Endometrial microvascular endothelial cells (primary cell): Measurements from ENCODE around the gene TMEM181. TPM values are rescaled to one million over a fixed set of nuclear protein-coding genes. Genes with fewer than 3 reads are reported as not detected.
"Not testable (repeated sequence)": the region's sequence is repeated elsewhere in the genome, so short reads cannot be mapped to it uniquely, and the experiment has no call there.

Source experiments
- in situ Hi-C: cut with HindIII; loops from 2 replicates; pipeline ENCODE4 v1.10.0; 2017; ENCODE audit warnings: low sequenced_read_pairs, low pct_unique_long_range_greater_than_20kb; ENCODE audit errors: inconsistent ontology term
- total RNA-seq: library from RNA; depleted of rRNA; stranded (reverse); fragments of >200 nt; gene quantifications from one replicate; pipeline ENCODE4 v1.2.3, GENCODE V29; 2015; ENCODE audit errors: inconsistent ontology term

Gene TMEM181
- total RNA-seq, 1 donor from 2014 or later = 28.0 TPM

DNA sequence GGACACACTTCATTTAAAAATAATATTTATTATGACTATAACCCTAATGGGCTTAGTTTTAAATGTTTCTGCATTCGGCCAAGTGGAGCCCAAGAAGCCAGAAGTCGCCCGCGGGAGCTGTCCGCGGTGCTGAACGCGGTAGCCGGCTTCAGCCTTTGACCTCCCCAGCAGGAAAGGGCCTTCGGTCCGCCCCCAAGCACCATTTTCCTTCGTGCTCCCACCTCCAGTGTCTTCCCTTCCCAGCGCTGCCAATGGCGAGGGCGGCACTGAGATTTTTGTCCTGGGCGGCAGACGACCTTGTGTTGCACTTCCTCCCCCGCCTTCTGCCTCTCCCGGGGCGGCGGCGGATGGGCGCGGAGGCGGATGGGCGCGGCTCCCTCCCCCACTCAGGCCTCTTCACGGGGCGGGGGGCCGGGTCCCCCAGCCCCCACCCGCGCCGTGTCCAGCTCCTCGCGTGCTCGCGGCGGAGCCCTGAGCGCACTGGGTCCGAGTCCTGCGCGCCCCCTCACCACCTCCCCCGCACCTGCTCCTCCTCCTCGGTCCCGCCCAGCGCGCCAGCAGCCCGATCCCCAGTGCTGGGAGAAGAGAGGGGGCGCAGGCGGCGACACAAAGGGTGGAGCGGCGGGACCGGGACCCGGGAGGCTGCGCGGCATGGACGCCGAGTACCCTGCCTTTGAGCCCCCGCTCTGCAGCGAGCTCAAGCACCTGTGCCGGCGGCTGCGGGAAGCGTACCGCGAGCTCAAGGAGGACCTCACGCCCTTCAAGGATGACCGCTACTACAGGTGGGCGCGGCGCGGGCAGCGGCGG, 23.6 kb upstream of the TMEM181 start:
- in situ Hi-C loops = no loop called here

DNA sequence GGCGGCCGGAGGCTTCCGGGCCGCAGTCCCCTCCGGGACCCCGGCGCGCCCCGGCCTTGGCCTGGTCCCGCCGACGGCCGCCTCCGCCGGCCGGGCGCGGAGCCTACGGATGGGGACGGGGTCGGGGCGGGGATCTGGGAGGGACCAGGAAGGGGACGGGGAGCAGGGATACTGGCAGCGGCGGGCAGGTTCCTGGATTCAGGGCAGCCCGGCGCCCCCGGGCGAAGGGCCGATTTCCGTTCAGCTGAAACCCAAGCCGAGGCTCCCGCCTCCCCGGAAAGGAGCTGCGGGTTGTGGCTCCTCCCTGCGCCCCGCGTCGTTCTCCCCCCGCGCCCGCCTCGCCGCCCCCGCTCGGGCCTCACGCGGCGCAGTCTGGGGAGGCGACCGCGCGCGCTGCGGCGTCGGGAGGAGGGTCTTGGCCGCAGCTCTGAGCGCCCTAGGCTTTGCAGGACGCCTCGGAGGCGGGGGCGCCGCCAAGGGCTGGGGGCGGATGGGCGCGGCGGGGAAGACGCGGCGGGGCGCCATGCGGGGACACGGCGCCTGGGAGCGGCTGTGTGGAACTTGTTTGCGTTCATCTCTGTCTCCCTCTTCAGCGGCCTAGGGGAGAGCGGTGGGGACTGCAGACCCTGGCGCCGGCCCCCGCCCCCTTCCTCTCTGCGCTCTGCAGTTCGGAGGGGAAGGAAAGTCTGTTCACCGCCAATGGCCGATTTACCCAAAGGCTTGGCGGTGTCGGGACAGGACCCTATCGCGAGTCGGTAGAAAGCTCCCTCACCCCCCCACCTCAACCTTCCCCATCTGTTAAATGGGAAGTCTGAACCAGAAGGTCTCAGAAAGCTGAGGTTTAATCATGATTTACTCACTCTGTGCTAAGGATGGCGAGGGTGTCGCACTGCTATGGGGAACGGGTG, 22.7 kb upstream of the TMEM181 start:
- in situ Hi-C loops = no loop called here

DNA sequence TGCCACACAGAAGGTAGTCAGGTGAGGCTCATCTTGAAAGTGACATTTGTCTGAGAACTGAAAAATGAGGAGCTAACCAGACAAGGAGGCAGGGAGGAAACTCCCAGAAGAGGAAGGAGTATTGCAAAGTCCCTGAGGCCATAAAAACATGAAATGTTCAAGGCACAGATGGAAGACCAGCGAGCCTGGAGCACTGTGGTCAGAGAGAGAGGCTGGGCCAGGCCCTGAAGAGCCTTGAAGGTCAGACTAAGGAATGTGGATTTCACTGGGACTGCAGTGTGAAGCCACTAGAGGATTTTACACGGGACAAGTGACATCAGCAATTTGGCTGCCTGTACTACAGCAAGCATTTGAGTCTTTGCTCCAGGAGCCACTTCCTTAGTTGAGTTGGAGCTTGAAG, 21.1 kb upstream of the TMEM181 start:
- in situ Hi-C loops = no loop called here

- in situ Hi-C loops = no loop called here
These were observed 20.5 kb upstream of the TMEM181 start for GRCh38 chr6:158539413-158539812.

DNA sequence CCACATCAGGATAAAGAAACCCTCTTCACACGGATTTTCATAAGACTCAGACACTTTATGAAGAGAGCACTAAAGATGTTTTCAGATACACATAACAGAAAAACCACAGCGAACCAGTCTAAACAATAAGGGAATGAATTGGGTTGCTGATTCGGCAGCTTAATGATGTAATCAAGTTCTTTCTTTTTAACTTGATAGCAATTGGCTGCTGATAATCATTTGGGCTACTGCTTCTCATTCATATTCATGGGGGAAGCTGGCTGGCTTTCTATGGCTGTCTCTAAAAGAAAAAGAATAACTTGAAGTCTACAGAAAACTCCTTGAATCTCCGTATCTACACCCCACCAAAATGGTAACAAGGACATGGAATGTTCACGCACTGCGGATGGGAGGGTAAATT, 20.0 kb upstream of the TMEM181 start:
- in situ Hi-C loops = no loop called here

DNA sequence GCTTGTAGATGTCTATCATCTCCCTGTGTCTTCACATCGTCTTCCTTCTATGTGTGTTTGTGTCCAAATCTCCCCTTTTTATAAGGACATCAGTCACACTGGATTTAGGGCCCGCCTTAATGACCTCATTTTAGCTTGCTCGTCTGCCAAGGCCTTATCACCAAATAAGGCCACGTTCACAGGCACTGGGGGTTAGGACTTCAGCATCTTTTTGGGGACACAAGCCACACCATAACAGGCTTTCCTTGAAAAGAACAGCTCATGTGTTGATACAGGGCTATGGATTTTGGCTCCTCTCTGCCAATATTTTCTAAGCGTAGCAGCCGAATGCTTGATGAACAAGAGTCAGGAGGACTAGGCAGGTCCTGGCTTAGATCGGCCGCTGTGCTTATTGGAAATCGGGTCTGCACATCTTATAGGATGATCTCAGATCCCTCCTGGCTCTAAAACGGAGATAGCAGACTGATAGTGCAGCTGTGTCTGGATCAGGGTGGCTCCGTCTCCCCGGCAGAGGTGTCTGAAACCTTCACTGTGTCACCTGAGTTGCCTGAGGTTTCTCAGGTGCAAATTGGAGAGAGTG, 16.2 kb upstream of the TMEM181 start:
- in situ Hi-C loops = no loop called here

GRCh38 chr6:158544428-158544827, 15.5 kb upstream of the TMEM181 start:
- in situ Hi-C loops = no loop called here

GRCh38 chr6:158545043-158545966, 14.6 kb upstream of the TMEM181 start:
- in situ Hi-C loops = no loop called here

DNA sequence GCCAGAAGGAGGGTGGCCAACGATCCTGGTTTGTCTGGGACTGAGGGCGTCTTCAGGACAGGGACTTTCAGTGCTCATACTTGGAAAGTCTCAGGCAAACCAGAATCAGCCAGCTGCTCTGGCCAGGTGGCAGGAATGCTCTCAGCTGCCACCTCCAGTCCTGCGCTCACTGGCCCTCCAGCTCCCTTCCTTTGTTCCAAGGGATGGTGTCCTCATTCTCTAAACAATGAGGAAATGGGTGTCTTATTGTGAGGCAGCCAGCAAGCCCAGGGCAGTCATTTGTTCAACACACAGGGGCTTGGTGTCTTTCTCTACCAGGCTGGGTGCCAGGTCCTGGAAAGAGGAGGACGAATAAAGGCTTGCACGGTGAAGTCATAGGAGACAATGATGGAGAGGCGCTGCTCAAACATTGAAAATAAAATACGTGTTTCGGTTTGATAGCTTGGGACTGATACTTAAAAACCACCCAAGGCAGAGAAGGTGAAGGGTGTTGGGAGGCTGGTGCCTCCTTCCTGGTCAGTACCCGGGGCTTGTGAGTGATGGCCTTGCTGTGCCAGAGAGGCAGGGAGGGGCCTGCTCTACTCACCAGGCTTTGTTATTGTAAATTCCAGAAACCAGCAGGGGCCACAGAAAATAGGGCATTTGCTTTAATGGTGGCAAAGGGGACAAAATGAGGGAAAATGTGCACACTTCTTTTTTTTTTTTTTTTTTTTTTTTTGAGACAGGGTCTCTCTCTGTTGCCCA, 11.3 kb upstream of the TMEM181 start:
- in situ Hi-C loops = no loop called here

DNA sequence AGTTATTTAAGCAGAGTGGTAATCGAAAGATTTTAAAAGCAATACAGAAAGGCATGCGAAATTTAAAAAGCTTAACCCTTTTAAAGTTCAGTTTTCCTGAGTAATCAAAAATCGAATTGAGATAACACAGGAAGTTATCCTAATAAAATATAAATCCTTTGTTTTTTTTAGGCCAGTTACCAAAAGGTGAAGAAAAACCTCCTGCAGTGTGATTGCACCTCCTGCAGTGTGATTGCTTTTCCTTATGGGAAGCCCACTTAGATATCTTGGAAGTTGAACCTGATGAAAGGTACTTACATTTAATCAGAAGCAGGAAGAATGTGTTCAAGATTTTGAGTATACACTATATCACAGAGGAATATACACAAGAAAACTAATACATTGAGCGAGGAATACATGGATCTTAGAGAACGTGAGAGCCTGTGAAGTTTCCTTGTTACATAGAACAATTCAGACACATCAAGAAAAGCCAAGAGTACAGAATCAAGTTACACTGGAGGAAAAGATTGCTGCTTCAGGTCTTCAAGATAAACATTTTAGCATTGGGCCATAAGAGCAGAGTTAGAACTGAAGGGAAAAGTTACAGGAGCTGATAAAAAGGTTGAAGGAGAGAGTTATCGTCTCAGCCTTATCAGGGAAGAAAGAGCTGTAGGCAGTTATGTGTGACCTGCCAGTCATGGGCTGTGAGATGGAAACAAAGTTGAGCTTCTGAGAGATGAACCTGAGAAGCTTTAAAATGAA, 7.7 kb upstream of the TMEM181 start:
- in situ Hi-C loops = no loop called here

DNA sequence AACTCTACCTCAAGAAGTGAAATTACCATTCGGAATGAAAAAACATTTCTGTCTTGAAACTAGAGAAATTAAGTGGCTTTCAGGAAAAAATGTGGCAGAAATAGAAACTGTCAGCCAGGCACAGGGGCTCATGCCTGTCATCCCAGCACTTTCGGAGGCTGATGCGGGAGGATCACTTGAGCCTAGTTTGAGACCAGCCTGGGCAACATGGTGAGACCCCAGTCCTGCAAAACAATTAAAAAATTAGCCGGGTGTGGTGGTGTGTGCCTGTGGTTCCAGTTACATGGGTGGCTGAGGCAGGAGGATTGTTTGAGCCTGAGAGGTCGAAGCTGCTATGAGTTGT, 7.1 kb upstream of the TMEM181 start:
- in situ Hi-C loops = no loop called here

GRCh38 chr6:158554611-158555361, 5.1 kb upstream of the TMEM181 start:
- in situ Hi-C loops = no loop called here

- in situ Hi-C loops = no loop called here
These were observed 3.8 kb upstream of the TMEM181 start for GRCh38 chr6:158556113-158556512.

DNA sequence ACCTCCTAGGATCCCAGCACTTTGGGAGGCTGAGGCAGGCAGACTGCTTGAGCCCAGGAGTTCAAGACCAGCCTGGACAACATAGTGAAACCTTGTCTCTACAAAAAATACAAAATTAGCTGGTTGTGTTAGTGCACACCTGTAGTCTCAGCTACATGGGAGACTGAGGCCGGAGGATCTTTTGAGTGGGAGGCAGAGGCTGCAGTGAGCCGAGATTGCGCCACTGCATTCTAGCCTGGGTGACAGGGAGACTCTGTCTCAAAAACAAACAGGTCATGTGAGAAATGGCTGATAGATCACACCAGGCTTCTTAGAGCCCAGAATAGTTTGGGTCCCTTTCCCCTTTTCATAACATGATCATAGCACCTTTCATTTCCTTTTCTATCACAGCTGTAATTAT, 2.8 kb upstream of the TMEM181 start:
- in situ Hi-C loops = not testable (repeated sequence)

DNA sequence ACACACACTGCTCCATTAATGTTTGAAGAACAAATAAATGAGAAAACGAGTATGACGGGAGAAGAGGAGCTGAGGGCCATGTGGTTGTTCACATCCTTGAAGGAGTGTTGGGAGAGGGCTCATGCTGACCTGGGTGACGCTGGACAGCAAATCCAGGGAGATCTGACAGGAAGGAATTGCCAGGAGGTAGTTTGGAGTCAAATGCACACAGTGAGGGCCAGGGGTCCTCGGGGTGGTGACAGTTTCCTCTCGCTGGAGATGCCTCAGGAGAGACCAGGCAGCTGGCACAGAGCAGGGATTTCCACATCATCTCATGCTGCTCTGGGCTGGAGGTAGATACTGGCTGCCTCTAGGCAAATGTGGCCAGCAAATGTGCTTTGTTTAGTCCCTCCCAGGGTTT, 2.0 kb upstream of the TMEM181 start:
- in situ Hi-C loops = no loop called here

- in situ Hi-C loops = no loop called here
These were observed 1.2 kb upstream of the TMEM181 start for GRCh38 chr6:158558415-158559306.
